Retina (tissue), 1 donor: Measurements from ENCODE around the gene STKLD1.
"Not testable (repeated sequence)": the region's sequence is repeated elsewhere in the genome, so short reads cannot be mapped to it uniquely, and the experiment has no call there.

Experiments used
- DNase-seq: peaks from one replicate; pipeline ENCODE4 v3.0.0-alpha.2; 2016

The STKLD1 gene

DNA sequence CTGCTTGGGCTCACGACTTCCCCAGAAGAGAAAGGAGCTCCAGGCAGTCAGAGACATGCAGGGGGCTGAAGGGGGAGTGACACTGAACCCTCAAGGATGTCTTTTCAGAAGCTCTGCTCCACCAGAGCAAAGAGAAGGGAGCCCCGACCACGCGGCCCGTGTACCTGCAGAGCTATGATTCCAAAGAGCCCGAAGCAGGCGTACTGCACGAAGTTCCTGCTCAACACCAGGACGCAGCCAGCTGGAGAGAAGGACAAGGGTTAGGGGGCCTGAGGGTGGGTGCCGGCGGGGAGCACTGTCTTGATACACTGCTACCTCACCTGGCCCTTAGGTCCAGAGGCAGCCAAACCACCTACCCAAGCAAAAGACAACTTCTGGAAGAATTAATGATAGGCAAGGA lies 9.7 kb upstream of the STKLD1 start:
- no peak for DNase-seq

DNA sequence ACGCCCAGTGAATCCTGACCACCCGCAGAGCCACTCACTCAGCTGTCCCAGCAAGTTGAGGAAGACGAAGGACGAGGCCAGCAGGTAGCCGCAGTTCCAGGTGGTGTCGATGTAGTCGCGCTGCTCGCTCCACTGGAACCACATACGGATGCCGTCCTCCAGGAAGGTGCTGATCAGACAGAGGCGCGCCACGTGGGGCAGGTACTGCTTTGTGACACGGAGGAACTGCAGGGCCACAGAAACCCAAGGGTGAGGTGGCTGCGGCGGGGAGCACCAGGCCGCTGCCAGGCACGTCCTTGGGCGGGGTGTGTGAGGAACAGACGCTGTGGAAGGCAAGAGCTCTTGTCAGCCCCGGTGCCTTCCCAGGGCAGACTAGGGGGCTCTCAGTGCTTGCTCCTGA lies 8.9 kb upstream of the STKLD1 start:
- no peak for DNase-seq

DNA sequence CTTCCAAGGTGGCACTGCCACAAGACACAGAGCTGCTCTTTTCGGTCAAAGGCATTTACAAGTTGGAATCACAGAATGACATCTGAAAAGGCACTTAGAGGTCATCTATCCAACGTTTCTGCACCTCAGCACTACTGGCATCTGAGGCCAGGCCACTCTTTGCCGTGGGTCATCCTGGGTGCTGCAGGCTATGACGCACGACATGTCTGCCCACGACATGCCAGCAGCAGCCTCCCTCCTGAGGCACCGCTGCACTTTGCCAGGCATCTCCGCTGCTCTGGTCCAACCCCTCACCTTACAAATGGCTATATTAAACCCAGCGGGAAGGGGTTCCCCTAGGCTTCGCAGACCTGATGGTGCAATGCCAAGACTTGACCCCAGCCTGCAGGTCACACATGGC lies 8.4 kb upstream of the STKLD1 start:
- DNase-seq, result no peak

DNA sequence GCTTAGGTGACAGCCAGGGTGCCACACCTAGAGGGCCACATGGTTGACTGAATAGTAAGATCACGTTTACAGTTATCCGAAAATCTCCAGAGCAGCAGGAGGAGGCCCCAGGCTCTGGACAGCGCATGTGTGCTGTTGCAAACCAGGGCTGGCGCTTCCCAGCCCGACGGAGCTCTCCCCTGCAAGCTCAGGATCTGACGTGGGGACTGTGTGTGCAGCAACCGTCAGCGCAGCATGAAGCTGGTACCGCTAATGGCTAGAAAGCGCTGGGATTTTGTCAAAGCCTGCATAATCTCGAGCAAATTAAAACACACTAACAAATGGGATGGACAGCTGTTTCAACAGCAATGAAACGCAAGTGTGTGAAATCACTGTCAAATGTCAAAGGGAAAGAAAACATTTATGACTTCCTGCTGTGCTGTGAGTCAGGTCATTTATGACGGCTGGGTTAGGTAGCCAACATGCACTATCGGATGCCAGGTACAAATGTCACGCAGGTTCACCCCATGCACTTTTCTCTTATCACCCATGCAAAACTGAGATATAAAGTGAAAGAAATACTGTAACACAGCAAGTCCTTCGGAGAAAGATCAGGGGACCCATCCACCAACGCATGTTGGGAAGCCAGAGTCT lies 7.8 kb upstream of the STKLD1 start:
- DNase-seq, result no peak

- DNase-seq, result no peak
Measured at GRCh38 chr9:133369422-133369821, 6.7 kb upstream of the STKLD1 start.

- DNase-seq, result no peak
Measured at GRCh38 chr9:133369933-133370332, 6.2 kb upstream of the STKLD1 start.

DNA sequence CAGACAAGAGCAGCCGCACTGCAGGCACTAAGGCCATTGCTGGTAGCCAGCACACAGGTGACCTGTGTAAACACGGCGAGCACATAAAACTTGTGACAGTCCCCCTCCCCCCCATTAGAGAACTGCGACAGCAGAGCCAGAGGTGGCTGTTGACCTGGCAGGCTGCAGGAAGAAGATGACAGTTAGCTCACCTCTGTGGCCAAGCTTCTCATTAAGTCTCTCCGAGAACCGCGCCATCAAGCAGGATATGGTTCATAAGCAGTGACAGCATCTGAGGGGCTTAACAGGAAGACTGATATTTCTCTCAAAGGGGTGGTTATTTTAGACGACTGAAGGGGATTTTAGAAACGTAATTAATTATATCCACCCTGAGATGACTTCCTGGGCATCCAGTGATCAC lies 5.5 kb upstream of the STKLD1 start:
- DNase-seq, result no peak

- no peak for DNase-seq
Measured at GRCh38 chr9:133371261-133371711, 4.9 kb upstream of the STKLD1 start.

DNA sequence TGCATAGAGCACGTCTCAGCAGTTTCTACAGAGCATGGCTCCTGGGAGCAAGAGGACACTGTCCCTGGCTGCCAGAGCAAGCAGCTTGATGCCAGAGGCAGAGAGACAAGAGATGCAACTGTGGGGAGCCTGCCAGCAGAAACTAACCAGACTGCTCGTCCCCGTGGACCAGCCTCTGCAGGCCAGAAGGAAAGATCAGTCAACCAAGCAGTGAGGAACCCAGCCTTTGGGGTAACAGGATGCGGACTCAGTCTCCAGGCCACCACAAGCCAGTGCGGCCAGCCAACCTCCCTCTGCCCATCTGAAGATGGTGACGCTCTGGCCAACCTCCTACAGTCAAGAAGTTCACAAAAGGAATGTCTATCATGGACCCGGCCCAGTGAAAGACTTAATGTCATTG lies 4.0 kb upstream of the STKLD1 start:
- no peak for DNase-seq

GRCh38 chr9:133374612-133375115 lies 1.5 kb upstream of the STKLD1 start:
- DNase-seq, result no peak

DNA sequence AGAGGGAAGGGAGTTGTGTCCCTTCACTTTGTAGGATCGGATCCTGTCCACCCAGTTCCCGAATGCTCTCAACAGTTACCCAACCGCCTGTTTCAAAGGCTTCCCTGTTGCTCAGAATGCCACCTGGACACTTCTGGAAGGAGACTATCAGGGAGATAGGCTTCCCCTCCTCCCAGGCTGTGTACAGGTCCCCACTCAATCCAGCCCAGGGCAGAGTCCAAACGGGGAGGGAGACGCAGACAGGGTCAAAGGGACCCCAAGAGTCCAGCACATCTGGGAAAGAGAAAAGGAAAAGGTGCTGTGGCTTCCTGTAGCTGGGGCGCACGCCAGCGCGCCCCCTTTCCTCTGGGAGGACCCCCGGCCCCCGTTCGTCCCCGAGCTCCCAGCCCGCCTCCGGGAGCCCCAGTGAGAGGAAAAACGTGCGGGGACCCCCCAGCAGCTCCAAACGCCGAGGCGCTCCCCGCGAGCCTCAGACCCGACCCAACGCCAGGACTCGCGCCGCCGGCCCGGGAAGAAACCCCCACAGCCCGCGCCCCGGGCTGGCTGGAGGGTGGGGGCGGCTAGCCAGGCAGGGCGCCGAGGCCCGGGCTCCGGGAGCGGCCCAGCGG lies 946 bp upstream of the STKLD1 start:
- peak; percentile 49 for DNase-seq

GRCh38 chr9:133377280-133377679 lies 1.1 kb downstream of the STKLD1 start:
- DNase-seq, result not testable (repeated sequence)

- DNase-seq, result no peak
Measured at GRCh38 chr9:133377721-133378216, 1.6 kb downstream of the STKLD1 start.

- no peak for DNase-seq
Measured at GRCh38 chr9:133378408-133378962, 2.3 kb downstream of the STKLD1 start.

GRCh38 chr9:133379153-133380086 lies 3.3 kb downstream of the STKLD1 start:
- no peak for DNase-seq

GRCh38 chr9:133380734-133381133 lies 4.6 kb downstream of the STKLD1 start:
- no peak for DNase-seq

GRCh38 chr9:133382507-133383141 lies 6.5 kb downstream of the STKLD1 start:
- no peak for DNase-seq

DNA sequence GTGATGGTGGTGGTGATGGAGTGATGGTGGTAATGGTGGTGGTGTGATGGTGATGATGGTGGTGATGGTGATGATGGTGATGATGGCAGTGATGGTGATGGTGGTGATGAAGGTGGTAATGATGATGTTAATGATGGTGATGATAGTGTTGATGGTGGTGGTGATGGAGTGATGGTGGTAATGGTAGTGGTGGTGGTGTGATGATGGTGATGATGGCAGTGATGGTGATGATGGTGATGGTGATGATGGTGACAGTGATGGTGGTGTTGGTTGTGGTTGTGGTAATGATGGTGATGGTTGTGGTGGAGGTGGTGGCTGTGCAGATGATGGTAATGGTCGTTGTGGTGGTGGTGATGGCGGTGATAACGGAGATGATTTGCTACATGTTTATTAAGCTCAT lies 7.3 kb downstream of the STKLD1 start:
- no peak for DNase-seq

DNA sequence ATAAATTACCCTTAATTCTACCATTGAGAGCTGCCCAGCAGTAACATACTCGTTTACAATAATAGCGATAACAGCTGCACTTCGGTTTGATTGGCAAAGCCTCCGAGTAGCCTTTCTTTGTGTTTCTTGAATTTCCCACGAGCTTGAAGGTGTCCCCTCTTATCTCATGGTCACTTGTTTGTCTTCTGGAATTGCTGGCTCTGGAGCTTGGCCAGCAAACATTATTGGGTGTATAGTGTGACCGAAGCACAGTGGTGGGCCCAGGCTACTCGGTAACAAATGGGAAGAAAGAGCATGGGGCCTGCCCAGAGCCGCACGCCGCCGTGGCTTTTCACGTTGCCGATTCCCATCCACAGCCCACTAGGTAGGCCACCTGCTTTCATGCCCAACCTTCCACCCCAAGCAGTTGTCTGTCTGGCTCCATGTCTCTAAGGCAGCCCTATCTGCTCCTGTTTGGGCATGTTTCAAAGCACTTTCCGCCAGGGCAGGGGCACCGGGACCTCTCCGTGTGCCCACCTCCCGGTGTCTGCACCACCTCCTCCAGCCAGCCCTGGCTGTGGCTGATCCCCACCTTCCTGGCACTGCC lies 8.7 kb downstream of the STKLD1 start:
- DNase-seq, result no peak

DNA sequence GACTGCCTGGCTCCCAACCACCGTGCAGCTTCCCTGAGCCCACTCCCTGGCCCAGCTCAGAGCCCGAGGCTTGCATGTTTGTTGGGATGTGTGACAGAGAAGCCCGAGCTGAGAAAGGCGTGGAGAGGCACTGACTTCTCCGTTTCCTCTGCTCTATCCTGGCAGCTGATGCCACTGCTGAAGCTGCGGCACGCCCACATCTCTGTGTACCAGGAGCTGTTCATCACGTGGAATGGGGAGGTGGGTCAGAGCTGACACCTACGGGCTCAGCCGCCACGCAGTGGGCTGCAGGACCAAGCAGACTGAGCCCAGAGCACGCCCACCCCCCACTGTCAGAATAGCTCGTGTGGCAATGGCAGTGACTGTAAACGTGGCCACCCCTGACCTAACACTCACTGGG lies 9.3 kb downstream of the STKLD1 start:
- DNase-seq, result no peak

DNA sequence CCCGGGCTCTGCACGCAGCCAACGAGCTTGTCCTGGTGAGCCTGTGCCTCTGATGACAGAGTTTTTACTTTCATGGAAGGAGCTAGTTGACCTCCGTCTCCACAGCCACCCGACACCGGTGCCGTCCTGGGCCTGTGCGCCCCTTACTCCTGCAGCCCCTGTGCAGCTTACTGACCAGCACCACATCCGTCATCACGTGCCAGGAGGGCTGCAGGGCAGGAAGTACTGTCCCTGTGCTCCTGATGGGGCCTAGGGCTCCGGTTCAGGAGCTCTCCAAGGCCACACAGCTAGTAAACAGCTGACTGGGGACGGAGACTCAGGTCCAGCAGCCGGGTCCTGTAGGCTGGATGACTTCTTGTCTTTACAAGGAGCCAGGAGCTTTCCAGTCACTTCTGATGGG lies 10.2 kb downstream of the STKLD1 start:
- DNase-seq, result no peak

GRCh38 chr9:133387680-133388079 lies 11.5 kb downstream of the STKLD1 start:
- DNase-seq, result no peak
